Hematopoietic multipotent progenitor cell (in vitro differentiated cells): ENCODE results near the gene CCNT1. TPM values are rescaled to one million over a fixed set of nuclear protein-coding genes. Genes with fewer than 3 reads are reported as not detected.
"Not testable (repeated sequence)": the region's sequence is repeated elsewhere in the genome, so short reads cannot be mapped to it uniquely, and the experiment has no call there.

Experiments
- DNase-seq, 3 donors: peaks; one replicate each; pipeline ENCODE4 v3.0.0-alpha.2; 2011 to 2015; ENCODE audit warnings: low read depth in 2 of 3, low spot score in 2 of 3
- total RNA-seq: library from RNA; depleted of rRNA; stranded (reverse); fragments of >200 nt; gene quantifications from one replicate; pipeline ENCODE4 v1.2.3, GENCODE V29; 2012

The CCNT1 gene
- total RNA-seq, 1 donor, result 36.9 TPM

- DNase-seq, result no peak
Measured at GRCh38 chr12:48693572-48693971, 22.9 kb downstream of the CCNT1 start.

DNA sequence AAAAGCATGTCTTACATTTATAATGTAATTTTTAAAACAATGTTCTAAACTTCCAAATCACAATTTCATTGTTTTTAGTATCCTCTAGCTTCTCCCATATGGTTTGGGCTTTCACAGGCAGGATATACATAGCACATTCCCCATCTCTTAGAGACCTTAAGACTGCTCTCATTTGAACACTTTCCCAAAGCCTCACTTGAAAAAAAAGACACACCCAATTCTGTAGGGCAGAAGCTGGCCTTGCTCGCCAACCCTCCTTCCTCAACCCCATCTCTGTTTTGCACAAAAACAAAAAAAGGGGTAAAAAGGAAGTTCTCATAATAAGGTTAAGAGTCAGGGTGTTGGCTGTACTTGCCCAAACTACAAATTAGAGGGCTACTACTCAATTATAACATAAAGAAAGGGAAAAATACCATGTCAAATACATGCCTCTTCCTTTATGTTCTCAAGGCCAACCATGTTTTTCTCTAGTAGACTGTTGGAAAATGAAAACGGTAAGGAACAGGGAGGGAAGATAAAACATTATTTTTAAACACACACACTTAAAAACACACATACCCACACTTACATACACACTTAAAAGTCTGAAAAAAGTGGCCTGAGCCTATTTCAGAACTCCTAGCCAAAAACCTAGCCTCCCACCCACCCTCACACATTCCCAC is 24.6 kb downstream of the CCNT1 start:
- DNase-seq, result no peak

GRCh38 chr12:48690990-48691389 is 25.5 kb downstream of the CCNT1 start:
- DNase-seq, result no peak

DNA sequence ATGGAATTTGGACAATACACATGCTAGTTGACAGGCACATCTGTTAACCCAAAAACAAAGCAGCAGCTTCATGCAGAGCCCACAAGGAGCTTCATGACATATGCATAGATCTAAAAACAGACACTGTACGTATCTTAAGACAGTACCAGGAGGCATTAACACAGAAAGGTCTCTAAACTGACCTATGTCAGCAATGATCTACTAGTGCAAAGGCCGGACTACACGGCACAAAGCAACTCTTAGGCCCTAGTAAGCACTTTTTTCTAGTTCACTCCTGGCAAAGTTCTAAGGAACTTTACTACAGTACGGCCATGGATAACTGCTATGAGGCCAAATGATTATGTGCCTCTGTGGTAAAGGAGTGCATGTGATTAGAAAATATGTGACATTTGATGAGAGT is 26.1 kb downstream of the CCNT1 start:
- DNase-seq, result no peak

- DNase-seq, result no peak
Measured at GRCh38 chr12:48688836-48689235, 27.7 kb downstream of the CCNT1 start.

DNA sequence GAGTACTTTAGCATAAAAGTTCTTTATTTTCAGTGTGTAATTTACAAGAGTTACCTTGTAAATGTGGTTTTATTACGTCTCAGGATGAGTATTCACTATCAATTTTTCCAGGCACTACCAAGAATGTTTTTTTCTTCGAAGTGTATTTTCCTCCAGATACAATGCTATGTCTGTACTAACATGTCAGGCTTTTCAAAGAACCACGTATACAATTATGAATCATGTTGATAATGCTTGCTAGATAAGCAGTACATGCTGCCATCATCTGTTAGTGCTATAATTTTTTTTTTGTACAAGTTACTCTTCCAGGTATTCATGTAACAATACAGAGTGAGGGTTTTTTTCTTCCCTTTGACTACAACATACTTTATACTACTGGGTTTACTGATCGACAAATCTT is 28.9 kb downstream of the CCNT1 start:
- DNase-seq, result no peak

DNA sequence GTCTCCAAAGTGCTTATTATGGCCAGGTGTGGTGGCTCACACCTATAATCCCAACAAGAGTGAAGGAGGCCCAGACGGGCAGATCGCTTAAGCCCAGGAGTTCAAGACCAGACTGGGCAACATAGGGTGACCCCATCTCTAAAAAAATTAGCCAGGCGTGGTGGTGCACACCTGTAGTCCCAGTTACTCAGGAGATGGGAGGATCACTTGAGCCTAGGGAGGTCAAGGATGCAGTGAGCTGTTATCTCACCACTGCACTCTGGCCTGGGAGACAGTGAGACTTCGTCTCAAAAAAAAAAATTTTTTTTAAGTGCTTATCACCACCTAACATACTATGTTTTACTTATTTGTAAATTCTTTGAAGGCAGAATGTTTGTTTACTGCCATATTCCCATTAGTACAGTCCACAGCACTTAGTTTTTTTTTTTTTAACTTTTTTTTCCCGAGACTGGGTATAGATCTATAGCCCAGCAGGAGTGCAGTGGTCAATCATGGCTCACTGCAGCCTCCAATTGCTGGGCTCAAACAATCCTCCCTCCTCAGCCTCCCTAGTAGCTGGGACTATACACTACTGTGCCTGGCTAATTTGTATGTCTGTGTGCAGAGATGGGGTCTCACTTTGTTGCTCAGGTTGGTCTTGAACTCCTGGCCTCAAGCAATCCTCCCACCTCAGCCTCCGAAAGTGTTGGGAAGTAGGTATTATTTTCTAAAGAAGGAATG is 29.7 kb downstream of the CCNT1 start:
- DNase-seq, result no peak

DNA sequence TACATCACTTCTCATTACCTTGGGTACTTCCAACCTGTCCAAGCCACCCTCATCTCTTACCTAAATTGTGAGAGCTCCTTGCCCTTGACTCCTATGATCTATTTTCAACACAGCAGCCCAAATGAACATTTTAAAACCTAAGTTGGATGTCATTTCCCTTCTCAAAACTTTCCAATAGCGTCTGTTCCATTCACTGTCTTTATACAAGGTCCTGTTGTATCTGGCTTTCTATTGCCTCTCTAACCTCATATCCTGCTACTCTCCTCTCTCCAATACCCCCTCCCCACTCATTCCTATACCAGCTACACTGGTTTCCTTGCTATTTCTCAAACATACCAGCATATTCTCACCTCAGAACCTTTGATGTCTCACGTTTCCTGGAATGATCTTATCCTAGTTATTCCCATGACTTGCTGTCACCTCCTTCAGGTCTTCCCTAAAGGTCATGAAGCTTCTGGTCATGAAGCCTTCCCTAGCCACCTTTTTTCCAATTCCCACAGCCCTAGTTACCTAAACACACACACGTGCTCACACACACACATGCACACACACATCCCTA is 30.4 kb downstream of the CCNT1 start:
- DNase-seq, result no peak

DNA sequence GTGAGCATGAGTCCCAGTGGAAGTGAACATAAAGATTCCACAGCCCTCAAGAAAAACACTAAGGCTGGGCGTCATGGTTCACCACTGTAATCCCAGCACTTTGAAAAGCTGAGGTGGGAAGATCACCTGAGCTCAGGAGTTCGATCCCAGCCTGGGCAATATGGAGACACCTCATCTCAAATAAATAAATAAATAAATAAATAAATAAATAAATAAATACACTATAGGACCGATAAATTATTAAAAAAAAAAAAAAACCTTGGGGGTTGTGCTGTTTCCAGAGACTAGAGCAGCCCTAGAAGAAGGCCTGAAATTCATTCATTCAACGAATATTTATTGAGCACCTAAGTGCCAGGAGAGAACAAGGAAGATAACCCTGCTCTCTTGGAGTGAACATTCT is 33.0 kb downstream of the CCNT1 start:
- DNase-seq, result no peak

DNA sequence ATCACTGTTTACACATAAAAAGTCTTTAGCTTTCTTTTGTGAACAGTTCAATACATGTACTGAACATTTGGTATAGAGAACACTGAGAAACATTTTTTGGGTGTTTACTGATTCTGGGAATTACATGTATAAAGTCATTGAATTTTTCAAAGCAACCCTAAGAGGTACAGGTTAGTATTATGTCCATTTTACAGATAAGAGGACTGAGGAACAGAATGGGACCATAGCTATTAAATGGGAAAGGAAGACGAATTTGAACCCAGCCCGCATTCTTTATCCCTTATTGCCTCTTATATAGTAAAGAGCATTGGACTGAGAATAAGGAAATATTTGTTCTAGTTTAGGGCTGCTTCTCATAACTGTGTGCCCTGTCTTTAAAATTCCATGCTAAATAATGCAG is 33.6 kb downstream of the CCNT1 start:
- no peak for DNase-seq

GRCh38 chr12:48682533-48682905 is 34.0 kb downstream of the CCNT1 start:
- not testable (repeated sequence) for DNase-seq

- DNase-seq, result peak; percentile 83 to 100 (median 98)
Measured at GRCh38 chr12:48681710-48682532, 34.6 kb downstream of the CCNT1 start, which contains the start of gene KANSL2. KANSL2 (minus strand) TSS chr12:48682238; CDS start chr12:48681632, 606 bp downstream.

DNA sequence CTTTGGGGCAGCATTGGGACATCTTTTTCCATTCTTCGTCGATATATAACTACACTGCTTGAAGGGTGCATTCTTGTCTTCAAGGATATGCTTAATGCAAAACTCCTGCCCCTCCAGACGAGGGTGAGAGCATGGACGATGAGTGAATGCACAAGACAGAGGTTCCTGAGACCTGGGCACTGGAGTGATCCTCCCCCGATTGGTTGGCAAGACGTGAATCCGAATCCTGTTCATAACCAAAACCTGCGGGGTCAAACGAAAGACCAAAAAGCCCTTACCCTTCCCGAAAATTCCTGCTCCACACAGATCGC is 35.2 kb downstream of the CCNT1 start:
- DNase-seq, result peak in 1 of 3 donors; percentile 2

GRCh38 chr12:48680861-48681260 is 35.6 kb downstream of the CCNT1 start:
- no peak for DNase-seq

DNA sequence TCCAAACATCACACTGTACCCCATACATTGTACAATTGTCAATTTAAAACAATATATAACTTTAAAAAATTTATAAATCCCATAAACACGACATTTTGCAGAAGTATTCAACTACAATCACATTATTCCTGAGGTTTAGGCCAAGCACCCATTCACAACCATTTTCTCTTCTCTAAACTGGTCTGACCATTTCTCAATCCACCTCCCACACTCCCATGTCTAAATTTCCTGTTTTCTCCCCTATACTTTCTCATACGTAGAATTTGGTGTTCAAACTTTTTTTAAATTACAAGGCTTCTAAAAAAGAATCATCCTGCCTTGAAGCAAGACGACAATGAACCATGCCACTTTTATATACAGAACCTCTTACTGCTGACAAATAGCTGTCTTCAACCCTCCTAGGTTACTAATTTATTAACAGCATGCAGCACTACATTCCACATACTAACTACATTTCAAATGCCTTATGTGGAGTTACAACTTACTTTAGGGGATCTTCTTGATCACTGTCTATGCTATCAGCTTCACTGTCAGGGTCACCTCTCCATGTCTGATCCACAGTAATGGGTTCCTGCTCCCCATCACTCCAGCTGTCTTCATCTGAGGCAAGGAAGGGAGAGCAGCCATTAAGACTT is 37.8 kb downstream of the CCNT1 start:
- no peak for DNase-seq

- no peak for DNase-seq
Measured at GRCh38 chr12:48671231-48671856, 45.2 kb downstream of the CCNT1 start.

DNA sequence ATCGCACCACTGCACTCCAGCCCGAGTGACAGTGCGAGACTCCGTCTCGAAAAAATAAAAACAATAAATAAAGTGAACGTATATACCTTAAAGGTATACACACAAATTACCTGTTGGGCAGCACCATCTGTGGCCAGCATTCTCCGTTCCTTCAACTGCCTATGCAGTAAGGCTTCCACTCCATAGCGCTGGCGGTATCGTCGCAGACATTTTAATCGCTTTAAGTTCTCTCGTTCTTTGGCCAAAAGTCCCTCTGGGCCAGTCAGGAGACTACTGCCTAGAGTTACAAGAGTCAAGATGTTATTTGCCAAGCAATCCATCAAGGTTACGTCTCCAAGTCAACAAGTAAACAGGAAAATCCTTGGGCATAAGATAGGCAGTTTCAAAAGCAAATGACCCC is 47.5 kb downstream of the CCNT1 start:
- DNase-seq, result no peak

- DNase-seq, result no peak
Measured at GRCh38 chr12:48659863-48660262, 56.6 kb downstream of the CCNT1 start.

DNA sequence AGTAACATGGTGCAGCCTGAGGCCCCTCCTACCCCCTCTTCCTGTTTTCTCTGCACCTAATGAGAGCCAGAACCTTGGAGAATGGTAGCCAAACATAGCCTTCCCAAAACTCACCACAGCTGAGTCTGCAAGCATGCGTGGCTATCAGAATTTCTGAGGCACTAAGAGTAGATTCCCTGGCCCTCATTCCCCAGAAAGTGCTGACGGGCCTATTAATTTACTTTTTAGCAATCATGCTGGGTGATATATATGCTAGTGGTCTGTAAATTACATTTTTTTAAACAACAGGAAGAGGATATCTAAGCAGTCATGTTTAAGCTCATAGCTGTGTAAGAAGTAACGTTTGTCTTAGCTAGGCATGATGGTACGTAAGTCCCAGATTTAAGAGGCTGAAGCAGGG is 64.8 kb downstream of the CCNT1 start:
- no peak for DNase-seq

DNA sequence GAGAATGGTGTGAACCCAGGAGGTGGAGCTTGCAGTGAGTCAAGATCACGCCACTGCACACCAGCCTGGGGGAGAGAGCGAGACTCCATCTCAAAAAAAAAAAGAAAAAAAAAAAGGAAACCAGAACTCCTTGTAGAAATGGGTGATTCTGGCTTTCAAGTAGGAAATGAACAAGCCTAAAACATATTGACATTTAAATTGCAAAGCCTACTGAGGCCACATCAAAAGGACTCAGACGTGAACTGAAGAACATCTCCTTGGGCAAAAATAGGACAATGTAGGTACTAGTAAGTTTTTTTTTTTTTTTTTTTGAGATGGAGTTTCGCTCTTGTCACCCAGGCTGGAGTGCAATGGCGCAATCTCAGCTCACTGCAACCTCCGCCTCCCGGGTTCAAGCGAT is 71.2 kb downstream of the CCNT1 start:
- DNase-seq, result not testable (repeated sequence)
